Endothelial cell of umbilical vein (primary cell): ENCODE results near the gene CHRM4. TPM values are rescaled to one million over a fixed set of nuclear protein-coding genes. Genes with fewer than 3 reads are reported as not detected.

Source experiments
- BruUV-seq: library from RNA; stranded (reverse); fragments of 400-500 nt; replicated peaks from 2 replicates; lab custom pipeline; 2021; lab: Mats Ljungman, UMichigan
- CTCF ChIA-PET: fragments of 300-600, 350-600 bp; sonication (Branson Sonifier 250); formaldehyde crosslinking; loops from one replicate; lab custom pipeline; 2021; ENCODE audit warnings: antibody characterized with exemption, inconsistent platforms; lab: Charles Lee
- POLR2A ChIA-PET: fragments of 300-600, 350-600 bp; sonication (Branson Sonifier 250); formaldehyde crosslinking; loops from one replicate; lab custom pipeline; 2021; ENCODE audit warnings: antibody characterized with exemption, inconsistent platforms; lab: Charles Lee
- DNase-seq: peaks from one replicate; pipeline ENCODE4 v3.0.0-alpha.2; 2011; ENCODE audit warnings: low read depth, low spot score
- FAIRE-seq: peaks from 2 replicates; lab custom pipeline; 2011; peaks lifted over from hg19 to GRCh38; lab: Jason Lieb, UNC
- H2AFZ ChIP-seq: 2 replicates; pipeline ENCODE4 v1.6.0; 2012; ENCODE audit warnings: low read depth, low read length, control low read depth, inconsistent platforms
- H3K27ac ChIP-seq: 2 replicates; pipeline ENCODE4 v1.5.1; 2011; ENCODE audit warnings: low read depth, mild to moderate bottlenecking, control low read depth, low read length, moderate library complexity; ENCODE audit not compliant: insufficient read depth
- H3K27me3 ChIP-seq, 2 experiments: 2 replicates each; pipeline versions ENCODE4 v1.6.0 to v1.6.1; 2011; ENCODE audit warnings: low read length in 2 of 2, mixed read lengths in 1 of 2; ENCODE audit not compliant: control insufficient read depth in 2 of 2, insufficient read depth in 2 of 2
- H3K36me3 ChIP-seq, 2 experiments: 2 replicates in 1 of 2; 3 replicates in 1 of 2; pipeline ENCODE4 v1.5.1; 2011; ENCODE audit warnings: low read length in 2 of 2, mild to moderate bottlenecking in 1 of 2, moderate library complexity in 1 of 2; ENCODE audit not compliant: control insufficient read depth in 2 of 2, insufficient read depth in 2 of 2; ENCODE audit errors: extremely low read depth in 1 of 2
- H3K4me1 ChIP-seq: 3 replicates; pipeline ENCODE4 v1.5.1; 2011; ENCODE audit warnings: mild to moderate bottlenecking, low read length; ENCODE audit not compliant: control insufficient read depth, insufficient read depth; ENCODE audit errors: extremely low read depth
- H3K4me2 ChIP-seq: 2 replicates; pipeline ENCODE4 v1.6.1; 2011; ENCODE audit warnings: low read length, control low read depth, mixed read lengths; ENCODE audit not compliant: insufficient read depth
- H3K4me3 ChIP-seq, 3 experiments: fragments of 200-600 bp in 1 of 3; sonication (generic), shearing (Covaris generic) in 1 of 3; replicated peaks in 1 of 3; 2 replicates each; pipeline ENCODE4 v1.5.1; 2011 to 2016; ENCODE audit warnings: control low read depth in 3 of 3, low read length in 3 of 3, mild to moderate bottlenecking in 2 of 3, inconsistent platforms in 1 of 3, low read depth in 1 of 3, moderate library complexity in 1 of 3; ENCODE audit not compliant: insufficient read depth in 1 of 3
- H3K79me2 ChIP-seq: 2 replicates; pipeline ENCODE4 v1.6.0; 2012; ENCODE audit warnings: low read length, inconsistent platforms; ENCODE audit not compliant: control insufficient read depth, insufficient read depth
- H3K9ac ChIP-seq: replicated peaks from 2 replicates; pipeline ENCODE3; 2011; ENCODE audit warnings: low read length, control low read depth; ENCODE audit not compliant: insufficient read depth; ENCODE audit errors: extremely low read depth
- H3K9me1 ChIP-seq: replicated peaks from 3 replicates; pipeline ENCODE4 v1.6.0; 2011; ENCODE audit warnings: mild to moderate bottlenecking, low read length; ENCODE audit not compliant: control insufficient read depth, insufficient read depth; ENCODE audit errors: extremely low read depth
- H3K9me3 ChIP-seq: replicated peaks from 2 replicates; pipeline ENCODE4 v1.5.1; 2012; ENCODE audit warnings: low read length, inconsistent platforms; ENCODE audit not compliant: control insufficient read depth, insufficient read depth
- H4K20me1 ChIP-seq: replicated peaks from 2 replicates; pipeline ENCODE3; 2011; ENCODE audit warnings: mild to moderate bottlenecking, low read length; ENCODE audit not compliant: control insufficient read depth, insufficient read depth; ENCODE audit errors: extremely low read depth
- CTCF ChIP-seq, 2 donors: IDR thresholded peaks; 1 replicate in 1 of 2; 2 replicates in 1 of 2; pipeline ENCODE4 v1.5.1; 2011; ENCODE audit warnings: low read length in 2 of 2, mild to moderate bottlenecking in 2 of 2, moderate library complexity in 2 of 2, control low read depth in 1 of 2, inconsistent platforms in 1 of 2, low read depth in 1 of 2; ENCODE audit not compliant: insufficient read depth in 1 of 2; ENCODE audit errors: extremely low read depth in 1 of 2
- EZH2 ChIP-seq: IDR thresholded peaks from 2 replicates; pipeline ENCODE4 v1.6.1; 2012; ENCODE audit warnings: borderline replicate concordance, low read depth, mild to moderate bottlenecking, moderate library complexity, low read length, inconsistent platforms; ENCODE audit not compliant: severe bottlenecking
- FOS ChIP-seq: IDR thresholded peaks from 2 replicates; pipeline ENCODE4 v1.6.1; 2011; ENCODE audit warnings: mild to moderate bottlenecking, low read length, moderate library complexity, borderline replicate concordance; ENCODE audit not compliant: insufficient read depth
- GATA2 ChIP-seq: IDR thresholded peaks from 2 replicates; pipeline ENCODE4 v1.7.0; 2011; ENCODE audit warnings: low read depth, mild to moderate bottlenecking, moderate library complexity, mixed read lengths, low read length; ENCODE audit not compliant: insufficient read length, insufficient read depth
- JUN ChIP-seq: IDR thresholded peaks from 2 replicates; pipeline ENCODE4 v1.6.1; 2011; ENCODE audit warnings: borderline replicate concordance, low read depth; ENCODE audit not compliant: insufficient read length, insufficient read depth
- MAX ChIP-seq: IDR thresholded peaks from 2 replicates; pipeline ENCODE4 v1.6.1; 2011; ENCODE audit not compliant: insufficient read depth, insufficient read length
- MYC ChIP-seq: IDR thresholded peaks from one replicate; pipeline ENCODE4 v1.6.1; 2011; ENCODE audit warnings: mild to moderate bottlenecking, low read depth, low read length
- POLR2A ChIP-seq: IDR thresholded peaks from 2 replicates; pipeline ENCODE4 v1.6.1; 2012; ENCODE audit warnings: low read depth, mild to moderate bottlenecking, control low read depth, low read length
- POLR2AphosphoS5 ChIP-seq: IDR thresholded peaks from 2 replicates; pipeline ENCODE4 v1.6.1; 2012; ENCODE audit warnings: low read depth, mild to moderate bottlenecking, control low read depth, low read length, moderate library complexity; ENCODE audit not compliant: insufficient read depth
- dilution Hi-C: fragments of 300-500 bp; cut with MboI; formaldehyde crosslinking; loops from one replicate; pipeline ENCODE4 v1.15.0; 2019; ENCODE audit warnings: low sequenced_read_pairs; ENCODE audit not compliant: extremely low pct_ligation_motif_present
- intact Hi-C: fragments of 100-400 bp; cut with micrococcal nuclease; formaldehyde crosslinking; loops from one replicate; pipeline ENCODE4 v1.10.0; 2022
- polyA plus RNA-seq, 4 experiments: library from polyadenylated mRNA; depleted of rRNA in 3 of 4; stranded (reverse) in 3 of 4; unstranded in 1 of 4; fragments of >200 nt; gene quantifications; 2 replicates each; pipeline versions ENCODE4 v1.2.1 to v1.2.3, GENCODE V29; 2011 to 2012; ENCODE audit warnings: missing spikeins in 1 of 4
- total RNA-seq: library from RNA; stranded (reverse); gene quantifications from 2 replicates; pipeline ENCODE4 v1.2.3, GENCODE V29; 2021

CHRM4 gene
- total and polyA plus RNA-seq, 2 donors (not counting 3 experiments of a cell fraction or from before 2014, with no cell fraction given): 0.04 to 0.22 TPM

GRCh38 chr11:46377290-46377689 is 14.3 kb downstream of the CHRM4 start:
- no peaks in the 10 kb centered on the region for H3K9me1 ChIP-seq
- no TSS peak for BruUV-seq

More at GRCh38 chr11:46377290-46377689, 14.3 kb downstream of the CHRM4 start:
- FAIRE-seq: no peak
- no peak overlapping the region for H3K9ac ChIP-seq
- H3K27me3 ChIP-seq: no peaks in the 10 kb centered on the region
- no peaks in the 10 kb centered on the region for H3K79me2 ChIP-seq
- no peak overlapping the region for H3K4me3 ChIP-seq
- ChIA-PET CTCF (interaction anchor here (0.8 to 2.0 kb wide), 3 partner anchors 13 to 29 kb away, joined by 3 to 5 read pairs (median 4); partner anchors contain the start of gene CHRM4), POLR2A (no interaction called here)
- no peak overlapping the region for H3K4me2 ChIP-seq
- no peaks in the 10 kb centered on the region for H3K9me3 ChIP-seq
- TF ChIP-seq POLR2AphosphoS5 (no peak), MYC (no peak), GATA2 (no peak), POLR2A (no peak), CTCF (IDR thresholded peaks at IDR 0.05; ENCODE audit: extremely low read depth in 1 of 2, insufficient read depth in 1 of 2, low read depth in 1 of 2, low read length in 2 of 2) (no peak), JUN (no peak), EZH2 (no peak), FOS (no peak), MAX (no peak)
- H3K4me1 ChIP-seq: peaks cover 3% of the 10 kb centered on the region
- H2AFZ ChIP-seq: no peak overlapping the region
- H3K36me3 ChIP-seq: peaks cover 3 to 35% of the 10 kb centered on the region in 2 experiments
- H4K20me1 ChIP-seq: no peaks in the 10 kb centered on the region
- dilution Hi-C loops (no loop called here), intact Hi-C loops (no loop called here)
- no peak for DNase-seq
- no peak overlapping the region for H3K27ac ChIP-seq
